Measurements from ENCODE around the gene CDC42BPB. TPM values are rescaled to one million over a fixed set of nuclear protein-coding genes. Genes with fewer than 3 reads are reported as not detected.

CDC42BPB gene
- total RNA-seq, 1 experiment from 2014 or later, result 103 TPM

DNA sequence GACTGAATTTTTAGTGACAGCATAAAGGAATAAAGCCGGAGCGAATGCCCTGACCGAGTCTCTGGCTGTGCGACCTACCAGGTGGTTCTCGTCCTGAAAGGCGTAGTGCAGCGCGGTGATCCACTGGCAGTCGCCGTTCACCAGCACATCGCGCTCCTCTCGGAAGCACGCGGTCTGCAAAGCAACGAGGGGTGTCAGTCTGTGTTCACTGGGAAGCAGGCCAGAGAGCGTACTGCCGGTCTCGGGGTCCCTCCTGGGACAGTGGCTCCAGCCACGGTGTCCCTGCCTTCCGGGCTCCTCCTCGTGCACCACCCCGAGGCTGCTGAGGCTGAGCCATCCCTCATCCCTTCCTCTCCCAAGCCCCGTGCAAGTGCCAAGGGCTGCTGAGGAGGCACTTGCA, 53.5 kb downstream of the CDC42BPB start:
- no peak overlapping the region for H3K23ac ChIP-seq (ENCODE audit: insufficient read length, low read depth, low read length)
- no CpG with 5 or more reads among the region's 24 CpGs for WGBS (ENCODE audit: extremely low coverage, insufficient read length, low lambda C conversion rate)
- H3K27me3 ChIP-seq (ENCODE audit: insufficient read depth, low read length), result no peaks in the 10 kb centered on the region
- no peak overlapping the region for H4K5ac ChIP-seq (ENCODE audit: insufficient read length, low read depth, low read length)
- no peak overlapping the region for H2BK20ac ChIP-seq (ENCODE audit: low read depth, low read length, poor library complexity, severe bottlenecking)
- H4K91ac ChIP-seq (ENCODE audit: insufficient read length, low read depth, low read length), result no peak overlapping the region
- no peaks in the 10 kb centered on the region for H3K27me3 Mint-ChIP-seq (ENCODE audit: low read depth)
- no peak for TF ChIP-seq CTCF (conservative IDR thresholded peaks at IDR 0.05)
- no peak overlapping the region for H2BK15ac ChIP-seq (ENCODE audit: low read depth, low read length)
- no peak for DNase-seq
- H3K9ac ChIP-seq (ENCODE audit: extremely low read depth, insufficient read length, low read length), result no peak overlapping the region
- no peaks in the 10 kb centered on the region for H3K23me2 ChIP-seq (ENCODE audit: insufficient read length, low read depth, low read length, poor library complexity, severe bottlenecking)
- H3K14ac ChIP-seq (ENCODE audit: insufficient read depth, low read length), result no peak overlapping the region
- H3K9me3 Mint-ChIP-seq, result no peaks in the 10 kb centered on the region
- H3K27ac Mint-ChIP-seq, result peak overlapping the region in 2 of 3 experiments; percentile 74 to 81; a peak in 5 of 7 replicates
- H3K18ac ChIP-seq (ENCODE audit: insufficient read length, low read depth, low read length), result no peak overlapping the region
- no peak overlapping the region for H3K4me3 Mint-ChIP-seq
- no peaks in the 10 kb centered on the region for H3K4me1 ChIP-seq (ENCODE audit: insufficient read depth, low read length)
- peaks cover 13 to 71% (median 40%) of the 10 kb centered on the region in 3 experiments; a peak in 6 of 7 replicates for H3K36me3 Mint-ChIP-seq (ENCODE audit: insufficient read depth in 1 of 3, low read depth in 3 of 3)
- no peak overlapping the region for H2AFZ ChIP-seq (ENCODE audit: low read length)
- no peaks in the 10 kb centered on the region; the same call in 1 of the 2 replicates for H3K79me2 ChIP-seq (ENCODE audit: insufficient read depth, low read length)
- no peak overlapping the region for H4K8ac ChIP-seq (replicated peaks; ENCODE audit: insufficient read length, low read depth, low read length)
- H3K4me2 ChIP-seq (ENCODE audit: insufficient read depth, insufficient read length, low read length), result no peak overlapping the region
- no peaks in the 10 kb centered on the region for H3K9me3 ChIP-seq (ENCODE audit: control insufficient read depth, low read depth, low read length)
- no peak overlapping the region for H2BK120ac ChIP-seq (ENCODE audit: low read depth, low read length, poor library complexity, severe bottlenecking)
- no peak overlapping the region for H3T11ph ChIP-seq (ENCODE audit: low read length)
- no peaks in the 10 kb centered on the region for H3K4me1 Mint-ChIP-seq
- no peak overlapping the region for H2BK12ac ChIP-seq (ENCODE audit: insufficient read length, low read depth, low read length)
- H2AK5ac ChIP-seq (ENCODE audit: insufficient read length, low read length), result no peak overlapping the region
- no peak overlapping the region for H3K4ac ChIP-seq (ENCODE audit: low read depth, low read length)
- no peak overlapping the region for H3K56ac ChIP-seq (ENCODE audit: insufficient read length, low read depth, low read length)
- H4K20me1 ChIP-seq (ENCODE audit: control insufficient read depth, insufficient read depth, insufficient read length), result no peaks in the 10 kb centered on the region
- no peak overlapping the region for H3K27ac ChIP-seq (ENCODE audit: insufficient read length, low read depth, low read length)
- H3K79me1 ChIP-seq (ENCODE audit: insufficient read depth, low read depth, low read length, poor library complexity, severe bottlenecking), result no peaks in the 10 kb centered on the region
- no peak overlapping the region for H2BK5ac ChIP-seq (ENCODE audit: insufficient read length, low read length)

Data from H9 (cell line).